IPS DF 6.9 (cell line): ENCODE measurements around the gene FGFBP2.
"Not testable (repeated sequence)": the region's sequence is repeated elsewhere in the genome, so short reads cannot be mapped to it uniquely, and the experiment has no call there.

Experiments
- DNase-seq: peaks from one replicate; pipeline ENCODE4 v3.0.0-alpha.2; 2013; ENCODE audit warnings: low read depth, low spot score
- H3K27ac ChIP-seq: one replicate; pipeline ENCODE4 v1.5.1; 2013; ENCODE audit warnings: low read length, control low read depth
- H3K27me3 ChIP-seq: 2 replicates; pipeline ENCODE4 v1.6.1; 2013; ENCODE audit warnings: mild to moderate bottlenecking, low read length; ENCODE audit not compliant: control insufficient read depth, insufficient read depth
- H3K36me3 ChIP-seq: 2 replicates; pipeline ENCODE4 v1.6.1; 2013; ENCODE audit warnings: low read length; ENCODE audit not compliant: control insufficient read depth, insufficient read depth
- H3K4me1 ChIP-seq: 2 replicates; pipeline ENCODE4 v1.6.1; 2013; ENCODE audit warnings: low read length; ENCODE audit not compliant: control insufficient read depth, insufficient read depth
- H3K4me3 ChIP-seq: 2 replicates; pipeline ENCODE4 v1.5.1; 2013; ENCODE audit warnings: mild to moderate bottlenecking, low read length
- H3K9me3 ChIP-seq: 2 replicates; pipeline ENCODE4 v1.6.1; 2013; ENCODE audit warnings: low read length, inconsistent platforms; ENCODE audit not compliant: control insufficient read depth, insufficient read depth
- WGBS: extraction: QIAGEN DNeasy Blood & Tissue Kit; methylation state at CpG from one replicate; pipeline ENCODE4 v1.1.7; 2013; ENCODE audit warnings: mixed read lengths, missing lambda C conversion rate; ENCODE audit not compliant: insufficient read length, insufficient coverage; 5-methylcytosine and 5-hydroxymethylcytosine counted together

FGFBP2 gene

DNA sequence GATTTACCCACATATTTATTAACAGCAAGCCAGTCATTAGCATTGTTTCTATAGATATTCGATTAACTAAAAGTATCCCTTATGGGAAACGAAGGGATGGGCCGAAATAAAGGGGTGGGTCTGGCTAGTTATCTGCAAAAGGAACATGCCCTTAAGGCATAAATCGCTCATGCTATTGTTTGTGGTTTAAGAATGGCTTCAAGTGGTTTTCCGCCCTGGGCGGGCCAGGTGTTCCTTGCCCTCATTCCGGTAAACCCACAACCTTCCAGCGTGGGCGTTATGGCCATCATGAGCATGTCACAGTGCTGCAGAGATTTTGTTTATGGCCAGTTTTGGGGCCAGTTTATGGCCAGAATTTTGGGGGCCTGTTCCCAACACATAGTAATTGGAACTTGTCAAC, 46.6 kb downstream of the FGFBP2 start:
- H3K27me3 ChIP-seq, DNase-seq, H3K27ac ChIP-seq, H3K4me1 ChIP-seq, H3K36me3 ChIP-seq, H3K4me3 ChIP-seq, H3K9me3 ChIP-seq: not testable (repeated sequence)
- no CpG with 5 or more reads among the region's 9 CpGs for WGBS

DNA sequence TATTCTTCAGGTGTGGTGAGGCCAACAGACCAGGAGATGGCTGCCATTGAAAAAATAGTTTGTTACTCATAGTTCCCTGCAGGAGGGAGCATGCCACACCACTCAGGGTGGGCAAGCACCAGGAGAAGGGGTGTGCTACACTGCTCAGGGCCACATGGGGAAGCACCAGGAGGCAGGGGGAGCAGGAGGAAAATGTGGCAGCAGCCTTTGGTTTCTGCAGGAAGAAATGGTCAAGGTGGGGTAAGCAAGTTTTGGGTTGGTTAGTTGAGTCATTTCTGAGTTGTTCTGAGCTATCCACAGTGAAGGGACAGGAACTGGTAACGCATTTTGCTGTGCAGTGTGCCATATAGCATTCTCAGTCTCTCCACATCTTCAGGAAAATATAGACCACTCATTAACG, 48.2 kb downstream of the FGFBP2 start:
- Histone ChIP-seq H3K4me1 (no peaks in the 10 kb centered on the region), H3K27me3 (no peaks in the 10 kb centered on the region), H3K9me3 (0 out of 2 replicates have a peak, but pooled peaks cover 1% of the 10 kb centered on the region), H3K4me3 (no peak overlapping the region), H3K36me3 (no peaks in the 10 kb centered on the region), H3K27ac (no peak overlapping the region)
- WGBS = no CpG with 5 or more reads among the region's 2 CpGs
- DNase-seq = no peak

DNA sequence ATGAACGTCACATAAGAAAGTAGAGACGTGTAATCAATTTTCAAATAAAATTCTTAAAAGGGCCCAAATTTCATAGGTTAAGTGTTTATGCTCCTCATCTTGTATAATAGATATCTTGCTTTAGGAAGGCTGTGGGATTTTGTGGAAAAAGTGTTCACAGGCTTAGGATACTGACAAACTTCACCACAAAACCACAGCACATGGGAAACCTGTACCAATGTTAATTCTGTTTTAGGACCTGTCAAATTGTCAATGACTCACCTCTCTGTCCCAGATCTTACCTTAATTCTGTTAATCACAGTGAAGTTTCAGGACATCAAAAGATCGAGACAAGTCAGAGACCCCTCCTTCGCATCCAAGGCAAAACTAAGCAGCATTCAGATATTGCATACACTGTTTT, 48.7 kb downstream of the FGFBP2 start:
- no peaks in the 10 kb centered on the region for H3K36me3 ChIP-seq
- no peak overlapping the region for H3K27ac ChIP-seq
- H3K9me3 ChIP-seq = 0 out of 2 replicates have a peak, but pooled peaks cover 1% of the 10 kb centered on the region
- H3K4me1 ChIP-seq = no peaks in the 10 kb centered on the region
- no peak for DNase-seq
- no peaks in the 10 kb centered on the region for H3K27me3 ChIP-seq
- H3K4me3 ChIP-seq = no peak overlapping the region
- no CpG with 5 or more reads among the region's 4 CpGs for WGBS

DNA sequence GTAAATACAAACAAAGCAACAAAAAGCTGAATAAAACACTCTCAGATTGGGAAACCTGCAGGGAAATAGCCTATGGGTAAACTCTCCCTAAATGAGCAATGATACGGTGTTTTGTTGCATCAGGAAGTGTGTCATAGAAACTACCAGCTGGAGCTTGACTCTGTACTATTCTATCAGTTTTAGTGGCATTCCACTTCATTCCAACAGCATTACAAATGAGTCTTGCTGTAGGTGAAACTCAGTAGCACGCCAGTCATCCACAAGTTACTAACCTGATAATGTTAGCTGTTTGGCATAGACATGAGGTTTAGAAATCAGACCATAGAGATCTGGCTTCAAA, 49.4 kb downstream of the FGFBP2 start:
- Histone ChIP-seq H3K4me3 (no peak overlapping the region), H3K9me3 (0 out of 2 replicates have a peak, but pooled peaks cover 1% of the 10 kb centered on the region), H3K27me3 (no peaks in the 10 kb centered on the region), H3K4me1 (no peaks in the 10 kb centered on the region), H3K36me3 (no peaks in the 10 kb centered on the region), H3K27ac (no peak overlapping the region)
- DNase-seq = no peak
- WGBS = no CpG with 5 or more reads among the region's 2 CpGs

DNA sequence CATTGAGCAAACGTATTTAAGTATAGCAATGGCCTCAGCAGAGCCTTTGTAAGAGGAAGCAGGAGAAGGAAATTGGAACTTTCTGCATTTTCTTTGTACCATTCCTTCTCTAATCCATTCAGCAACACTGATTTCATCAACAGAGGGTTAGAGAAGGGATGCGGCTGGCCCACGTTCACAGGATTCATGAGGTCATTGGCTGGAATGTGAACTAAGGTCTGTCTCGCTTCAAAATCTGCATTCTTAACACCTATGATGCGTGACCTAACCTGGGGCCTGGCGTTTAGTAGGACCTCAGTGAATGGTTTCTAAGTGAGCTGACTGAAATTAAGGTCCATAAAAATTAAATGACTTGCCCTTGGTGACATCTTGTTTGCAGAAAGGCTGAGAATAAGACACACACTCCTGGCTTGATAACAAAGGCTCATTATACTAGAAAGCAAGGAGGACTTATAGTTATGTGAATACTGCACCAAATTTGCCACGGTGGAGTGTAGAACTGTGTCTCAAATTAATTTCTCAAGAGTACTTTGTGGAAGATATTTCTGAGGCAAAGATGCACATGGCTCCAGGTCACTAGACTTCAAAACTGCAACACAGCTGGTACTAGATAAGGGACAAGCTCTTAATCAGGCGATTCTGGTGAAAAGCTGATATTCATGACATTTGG, 49.9 kb downstream of the FGFBP2 start:
- Histone ChIP-seq H3K4me3 (no peak overlapping the region), H3K27ac (no peak overlapping the region), H3K9me3 (0 out of 2 replicates have a peak, but pooled peaks cover 1% of the 10 kb centered on the region), H3K36me3 (no peaks in the 10 kb centered on the region), H3K27me3 (no peaks in the 10 kb centered on the region), H3K4me1 (no peaks in the 10 kb centered on the region)
- no peak for DNase-seq
- WGBS = no CpG with 5 or more reads among the region's 8 CpGs

DNA sequence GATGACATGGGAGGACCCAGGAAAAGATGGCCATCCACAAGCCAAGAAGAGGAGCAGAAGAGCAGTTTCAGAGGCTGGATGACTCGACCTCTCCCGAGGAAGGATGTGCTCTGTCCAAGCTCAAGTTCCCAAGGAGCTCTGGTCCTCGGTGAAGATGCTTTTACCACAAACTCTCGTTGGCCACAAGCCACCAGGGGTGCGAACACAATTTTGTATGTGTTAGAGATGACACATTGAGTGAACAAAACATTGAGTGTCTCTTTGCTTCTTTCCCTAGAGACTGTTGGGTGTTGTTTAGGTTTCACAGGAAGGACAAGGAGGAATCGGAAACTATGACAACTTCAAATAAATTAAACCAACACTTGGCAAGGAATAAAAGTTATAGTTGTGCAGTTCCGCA, 50.7 kb downstream of the FGFBP2 start:
- Histone ChIP-seq H3K27me3 (no peaks in the 10 kb centered on the region), H3K9me3 (0 out of 2 replicates have a peak, but pooled peaks cover 1% of the 10 kb centered on the region), H3K36me3 (no peaks in the 10 kb centered on the region), H3K27ac (no peak overlapping the region), H3K4me3 (no peak overlapping the region), H3K4me1 (no peaks in the 10 kb centered on the region)
- no peak for DNase-seq
- WGBS = no CpG with 5 or more reads among the region's 7 CpGs
